T-cell (primary cell): Measurements from ENCODE around the gene ABCA12. TPM values are rescaled to one million over a fixed set of nuclear protein-coding genes. Genes with fewer than 3 reads are reported as not detected.

Experiments
- ATAC-seq, 4 experiments: fragments of 200-7000 bp in 3 of 4; fragments of 150-1000 bp in 1 of 4; cut with Tn5 transposase; replicated peaks in 1 of 4; 1 replicate in 3 of 4; 2 replicates in 1 of 4; pipeline ENCODE4 v1.10.0; 2021; ENCODE audit warnings: moderate library complexity in 3 of 4, mild to moderate bottlenecking in 2 of 4, moderate number of reproducible peaks in 1 of 4
- CTCF ChIA-PET, 2 donors: fragments of 300-600 bp; sonication (Branson Sonifier 250); formaldehyde crosslinking; loops; one replicate each; lab custom pipeline; 2022; ENCODE audit warnings: antibody characterized with exemption in 2 of 2; lab: Charles Lee
- POLR2A ChIA-PET, 2 donors: fragments of 300-600 bp; sonication (Branson Sonifier 250); formaldehyde crosslinking; loops; one replicate each; lab custom pipeline; 2022; ENCODE audit warnings: antibody characterized with exemption in 2 of 2; lab: Charles Lee
- DNase-seq, 35 experiments: peaks; one replicate each; pipeline versions ENCODE4 v3.0.0 to v3.0.0-alpha.2; 2013 to 2023
- H3K27ac ChIP-seq: one replicate; pipeline ENCODE4 v1.5.1; 2013; ENCODE audit warnings: low read length
- H3K27me3 ChIP-seq, 2 experiments: replicated peaks in 1 of 2; 1 replicate in 1 of 2; 2 replicates in 1 of 2; pipeline versions ENCODE4 v1.6.1 to v1.7.0; 2013; ENCODE audit warnings: low read length in 1 of 2, mixed read lengths in 1 of 2; ENCODE audit not compliant: control insufficient read depth in 2 of 2, insufficient read depth in 2 of 2; ENCODE audit errors: extremely low read depth in 1 of 2
- H3K36me3 ChIP-seq, 2 donors: 1 replicate in 1 of 2; 2 replicates in 1 of 2; pipeline versions ENCODE4 v1.6.1 to v1.7.0; 2013; ENCODE audit warnings: low read length in 1 of 2; ENCODE audit not compliant: control insufficient read depth in 2 of 2, insufficient read depth in 1 of 2; ENCODE audit errors: extremely low read depth in 1 of 2
- H3K4me1 ChIP-seq, 2 experiments: 1 replicate in 1 of 2; 2 replicates in 1 of 2; pipeline versions ENCODE4 v1.6.1 to v1.7.0; 2013; ENCODE audit warnings: low read length in 2 of 2, mixed read lengths in 1 of 2; ENCODE audit not compliant: insufficient read depth in 2 of 2, control insufficient read depth in 1 of 2; ENCODE audit errors: extremely low read depth in 1 of 2
- H3K4me3 ChIP-seq, 2 donors: 1 replicate in 1 of 2; 2 replicates in 1 of 2; pipeline versions ENCODE4 v1.5.1 to v1.7.0; 2013; ENCODE audit warnings: mild to moderate bottlenecking in 2 of 2, low read length in 1 of 2, moderate library complexity in 1 of 2; ENCODE audit not compliant: control insufficient read depth in 1 of 2; ENCODE audit errors: extremely low read depth in 1 of 2
- H3K9me3 ChIP-seq: 2 replicates; pipeline ENCODE4 v1.7.0; 2013
- H3K27ac Mint-ChIP-seq, 2 donors: one replicate each; pipeline ENCODE4 v1.8.0; 2020 to 2021; ENCODE audit warnings: mild to moderate bottlenecking in 2 of 2, mixed read lengths in 2 of 2
- H3K27me3 Mint-ChIP-seq, 2 donors: one replicate each; pipeline ENCODE4 v1.8.0; 2021 to 2022; ENCODE audit warnings: mixed read lengths in 2 of 2
- H3K36me3 Mint-ChIP-seq: one replicate; pipeline ENCODE4 v1.8.0; 2021; ENCODE audit warnings: mixed read lengths
- H3K4me1 Mint-ChIP-seq, 3 donors: one replicate each; pipeline ENCODE4 v1.8.0; 2020 to 2022; ENCODE audit warnings: mixed read lengths in 3 of 3, mild to moderate bottlenecking in 1 of 3
- H3K4me3 Mint-ChIP-seq, 3 donors: one replicate each; pipeline ENCODE4 v1.8.0; 2020 to 2022; ENCODE audit warnings: mild to moderate bottlenecking in 3 of 3, mixed read lengths in 3 of 3, moderate library complexity in 3 of 3
- H3K9me3 Mint-ChIP-seq, 3 donors: one replicate each; pipeline ENCODE4 v1.8.0; 2020 to 2022; ENCODE audit warnings: mixed read lengths in 3 of 3
- WGBS: methylation state at CpG from one replicate; pipeline ENCODE4 v1.1.5; 2013; ENCODE audit warnings: missing lambda C conversion rate; ENCODE audit not compliant: insufficient coverage; 5-methylcytosine and 5-hydroxymethylcytosine counted together
- total RNA-seq, 35 experiments: library from RNA in 6 of 35; stranded (reverse) in 6 of 35; fragments of 120-200 nt in 1 of 35; gene quantifications; one replicate each; pipeline versions ENCODE4 v1.2.1 to v1.2.4 and lab custom pipeline; 2013 to 2026

The ABCA12 gene, protein sequence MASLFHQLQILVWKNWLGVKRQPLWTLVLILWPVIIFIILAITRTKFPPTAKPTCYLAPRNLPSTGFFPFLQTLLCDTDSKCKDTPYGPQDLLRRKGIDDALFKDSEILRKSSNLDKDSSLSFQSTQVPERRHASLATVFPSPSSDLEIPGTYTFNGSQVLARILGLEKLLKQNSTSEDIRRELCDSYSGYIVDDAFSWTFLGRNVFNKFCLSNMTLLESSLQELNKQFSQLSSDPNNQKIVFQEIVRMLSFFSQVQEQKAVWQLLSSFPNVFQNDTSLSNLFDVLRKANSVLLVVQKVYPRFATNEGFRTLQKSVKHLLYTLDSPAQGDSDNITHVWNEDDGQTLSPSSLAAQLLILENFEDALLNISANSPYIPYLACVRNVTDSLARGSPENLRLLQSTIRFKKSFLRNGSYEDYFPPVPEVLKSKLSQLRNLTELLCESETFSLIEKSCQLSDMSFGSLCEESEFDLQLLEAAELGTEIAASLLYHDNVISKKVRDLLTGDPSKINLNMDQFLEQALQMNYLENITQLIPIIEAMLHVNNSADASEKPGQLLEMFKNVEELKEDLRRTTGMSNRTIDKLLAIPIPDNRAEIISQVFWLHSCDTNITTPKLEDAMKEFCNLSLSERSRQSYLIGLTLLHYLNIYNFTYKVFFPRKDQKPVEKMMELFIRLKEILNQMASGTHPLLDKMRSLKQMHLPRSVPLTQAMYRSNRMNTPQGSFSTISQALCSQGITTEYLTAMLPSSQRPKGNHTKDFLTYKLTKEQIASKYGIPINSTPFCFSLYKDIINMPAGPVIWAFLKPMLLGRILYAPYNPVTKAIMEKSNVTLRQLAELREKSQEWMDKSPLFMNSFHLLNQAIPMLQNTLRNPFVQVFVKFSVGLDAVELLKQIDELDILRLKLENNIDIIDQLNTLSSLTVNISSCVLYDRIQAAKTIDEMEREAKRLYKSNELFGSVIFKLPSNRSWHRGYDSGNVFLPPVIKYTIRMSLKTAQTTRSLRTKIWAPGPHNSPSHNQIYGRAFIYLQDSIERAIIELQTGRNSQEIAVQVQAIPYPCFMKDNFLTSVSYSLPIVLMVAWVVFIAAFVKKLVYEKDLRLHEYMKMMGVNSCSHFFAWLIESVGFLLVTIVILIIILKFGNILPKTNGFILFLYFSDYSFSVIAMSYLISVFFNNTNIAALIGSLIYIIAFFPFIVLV (N-terminal part only)
- not detected for total RNA-seq
- total RNA-seq (2013): not detected
- total RNA-seq (lab: John Stamatoyannopoulos, UW): 0 to 0.10 (median 0) reads per million in 29 experiments

DNA sequence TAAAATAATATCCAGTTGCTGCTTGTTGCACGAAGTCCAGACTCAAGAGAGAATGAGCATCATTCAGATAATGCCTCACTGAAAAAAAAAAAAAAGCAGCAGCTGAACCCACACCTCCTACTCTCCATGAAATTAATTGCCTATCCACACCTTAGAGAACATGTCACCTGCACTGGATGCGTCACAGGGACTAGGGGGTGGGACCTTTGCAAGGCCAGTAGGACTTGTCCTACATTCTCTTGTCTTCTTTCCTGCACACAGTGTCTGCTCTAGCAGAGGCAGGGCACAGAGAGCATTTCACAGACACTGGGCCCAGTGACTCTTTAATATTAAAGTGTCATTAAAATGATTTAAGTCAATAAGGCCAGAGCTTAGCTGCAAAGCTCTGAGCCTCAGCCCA lies at the start of gene ABCA12:
ABCA12 (minus strand) TSS at position 148 of the 400 bp plus-strand sequence. CDS start 418 bp downstream, outside the sequence.
- DNase-seq (no peak), ATAC-seq (no peak)
- Histone ChIP-seq H3K36me3 (no peaks in the 10 kb centered on the region), H3K9me3 (no peaks in the 10 kb centered on the region), H3K4me3 (no peak within 1 kb of the TSS), H3K27ac (no peak within 1 kb of the TSS), H3K27me3 (peaks cover 0 to 3% of the 10 kb centered on the region in 2 experiments), H3K4me1 (no peaks in the 10 kb centered on the region)
- Mint-ChIP-seq H3K27me3 (peaks cover 8 to 21% of the 10 kb centered on the region in 2 donors), H3K9me3 (peaks cover 0 to 5% (median 2%) of the 10 kb centered on the region in 3 donors), H3K4me1 (no peaks in the 10 kb centered on the region), H3K36me3 (no peaks in the 10 kb centered on the region), H3K27ac (no peak within 1 kb of the TSS), H3K4me3 (no peak within 1 kb of the TSS)
- WGBS: 71% methylated on average over 1 of the region's 2 CpGs
- CTCF ChIA-PET: no interaction called here
- POLR2A ChIA-PET: no interaction called here

DNA sequence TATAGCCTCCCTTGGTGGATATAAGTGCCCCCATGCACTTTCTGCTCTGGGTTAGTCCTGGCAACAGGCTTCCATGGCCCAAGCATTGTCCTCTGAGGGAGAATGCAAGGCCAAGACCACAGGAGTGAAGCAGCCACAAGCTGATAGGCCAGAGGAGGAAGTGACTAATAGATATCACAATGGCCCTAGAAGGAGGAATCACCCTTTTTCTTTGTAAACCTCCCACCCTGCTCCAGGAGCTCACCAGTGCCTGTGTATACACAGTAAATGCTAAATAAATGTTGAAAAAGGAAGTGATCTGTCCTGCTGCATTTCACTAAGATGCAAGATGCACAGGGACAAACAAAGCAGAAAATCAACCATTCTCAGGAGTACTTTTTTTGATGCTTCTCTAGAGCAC lies 49.7 kb upstream of the ABCA12 start:
- peaks cover 0 to 4% of the 10 kb centered on the region in 2 experiments for H3K27me3 ChIP-seq
- Mint-ChIP-seq H3K27me3 (peaks cover 13 to 16% of the 10 kb centered on the region in 2 donors), H3K4me1 (no peaks in the 10 kb centered on the region), H3K9me3 (peaks cover 0 to 11% (median 0%) of the 10 kb centered on the region in 3 donors), H3K27ac (no peak overlapping the region), H3K36me3 (no peaks in the 10 kb centered on the region), H3K4me3 (no peak overlapping the region)
- DNase-seq: no peak
- CTCF ChIA-PET: no interaction called here
- no peaks in the 10 kb centered on the region for H3K36me3 ChIP-seq
- H3K27ac ChIP-seq: no peak overlapping the region
- ATAC-seq: no peak
- no peaks in the 10 kb centered on the region for H3K9me3 ChIP-seq
- no peak overlapping the region for H3K4me3 ChIP-seq
- no peaks in the 10 kb centered on the region for H3K4me1 ChIP-seq
- POLR2A ChIA-PET: no interaction called here

DNA sequence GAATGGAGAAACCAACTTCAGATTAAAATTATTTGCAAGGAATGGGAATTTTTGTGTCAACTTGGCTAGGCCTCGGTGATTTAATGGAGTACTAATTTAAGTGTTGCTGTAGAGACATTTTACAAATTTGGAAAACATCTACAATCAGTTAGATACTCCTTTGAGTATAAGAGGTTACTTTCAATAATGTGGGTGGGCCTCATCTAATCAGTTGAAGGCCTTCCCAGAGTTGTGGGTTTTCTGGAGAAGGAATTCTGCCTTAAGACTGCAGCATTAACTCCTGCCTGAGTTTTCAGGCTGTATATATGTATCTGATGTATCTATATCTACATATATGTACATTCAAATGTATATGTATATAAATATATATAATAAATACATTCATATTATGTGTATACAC lies 47.6 kb upstream of the ABCA12 start:
- Mint-ChIP-seq H3K4me1 (no peaks in the 10 kb centered on the region), H3K36me3 (no peaks in the 10 kb centered on the region), H3K27ac (no peak overlapping the region), H3K9me3 (peaks cover 0 to 4% (median 0%) of the 10 kb centered on the region in 3 donors), H3K4me3 (no peak overlapping the region), H3K27me3 (peaks cover 13 to 17% of the 10 kb centered on the region in 2 donors)
- no peak for ATAC-seq
- ChIA-PET POLR2A (no interaction called here), CTCF (no interaction called here)
- no peak for DNase-seq
- H3K4me1 ChIP-seq: no peaks in the 10 kb centered on the region
- no peak overlapping the region for H3K27ac ChIP-seq
- peaks cover 0 to 16% of the 10 kb centered on the region in 2 experiments for H3K27me3 ChIP-seq
- H3K36me3 ChIP-seq: no peaks in the 10 kb centered on the region
- no peak overlapping the region for H3K4me3 ChIP-seq
- no peaks in the 10 kb centered on the region for H3K9me3 ChIP-seq
- no CpG with 5 or more reads among the region's 1 CpG for WGBS

DNA sequence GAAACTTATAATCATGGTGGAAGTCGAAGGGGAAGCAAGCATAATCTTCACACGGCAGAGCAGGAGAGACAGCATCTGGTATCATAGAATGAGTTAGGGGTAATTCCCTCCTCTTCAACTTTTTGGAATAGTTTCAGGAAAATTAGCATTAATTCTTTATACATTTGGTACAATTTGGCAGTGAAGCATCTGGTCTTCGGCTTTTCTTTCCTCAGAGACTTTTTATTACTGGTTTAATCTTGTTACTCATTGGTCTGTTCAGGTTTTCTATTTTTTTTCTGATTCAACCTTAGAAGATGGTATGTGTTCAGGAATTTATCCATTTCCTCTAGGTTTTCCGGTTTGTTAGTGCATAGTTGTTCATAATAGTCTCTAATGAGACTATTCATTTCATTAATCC lies 39.7 kb upstream of the ABCA12 start:
- no peaks in the 10 kb centered on the region for H3K9me3 ChIP-seq
- Mint-ChIP-seq H3K4me3 (no peak overlapping the region), H3K36me3 (no peaks in the 10 kb centered on the region), H3K9me3 (peaks cover 3 to 6% (median 6%) of the 10 kb centered on the region in 3 donors), H3K27ac (no peak overlapping the region), H3K4me1 (no peaks in the 10 kb centered on the region), H3K27me3 (peaks cover 7% of the 10 kb centered on the region in 2 donors)
- CTCF ChIA-PET: no interaction called here
- POLR2A ChIA-PET: no interaction called here
- peaks cover 0 to 12% of the 10 kb centered on the region in 2 experiments for H3K27me3 ChIP-seq
- no peaks in the 10 kb centered on the region for H3K36me3 ChIP-seq
- no CpG with 5 or more reads among the region's 4 CpGs for WGBS
- H3K4me3 ChIP-seq: no peak overlapping the region
- no peak overlapping the region for H3K27ac ChIP-seq
- no peak for ATAC-seq
- DNase-seq: no peak
- H3K4me1 ChIP-seq: no peaks in the 10 kb centered on the region

DNA sequence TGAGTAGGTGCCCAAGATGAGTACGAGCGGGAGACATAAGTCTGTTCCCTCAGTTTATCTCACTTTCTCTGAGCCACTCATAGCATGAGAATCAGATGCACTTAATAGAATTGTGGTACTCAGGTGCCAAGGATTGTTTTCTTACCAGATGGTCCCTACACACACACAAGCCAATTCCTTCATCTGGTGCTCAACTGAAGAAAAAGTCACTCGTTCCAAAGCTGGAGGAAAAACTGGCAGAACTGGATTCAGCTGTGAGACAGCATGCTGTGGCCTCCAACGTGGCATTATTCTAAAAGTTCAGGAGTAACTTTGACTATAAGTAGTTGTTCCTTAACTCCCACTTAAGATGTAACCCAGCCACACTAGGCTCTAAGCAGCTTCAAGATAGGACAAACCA lies 33.4 kb upstream of the ABCA12 start:
- ChIA-PET POLR2A (no interaction called here), CTCF (interaction anchor here in 1 of 2 donors (0.7 kb wide), 1 partner anchor 32 kb away, joined by 3 read pairs; no protein-coding TSS in a partner anchor)
- ATAC-seq (no peak), DNase-seq (peak in 1 of 35 experiments; percentile 0)
- Mint-ChIP-seq H3K36me3 (no peaks in the 10 kb centered on the region), H3K9me3 (peaks cover 0 to 6% (median 0%) of the 10 kb centered on the region in 3 donors), H3K4me1 (peaks cover 15 to 24% (median 19%) of the 10 kb centered on the region in 3 donors), H3K27me3 (no peaks in the 10 kb centered on the region), H3K4me3 (peak overlapping the region in 1 of 3 donors; percentile 54), H3K27ac (peak overlapping the region in 1 of 2 donors; percentile 68)
- Histone ChIP-seq H3K36me3 (no peaks in the 10 kb centered on the region), H3K4me1 (no peaks in the 10 kb centered on the region), H3K9me3 (no peaks in the 10 kb centered on the region), H3K27me3 (no peaks in the 10 kb centered on the region), H3K27ac (no peak overlapping the region), H3K4me3 (no peak overlapping the region)
- no CpG with 5 or more reads among the region's 4 CpGs for WGBS
